ENCODE measurements around the gene TFB2M. TPM values are rescaled to one million over a fixed set of nuclear protein-coding genes. Genes with fewer than 3 reads are reported as not detected.

TFB2M gene
- total RNA-seq, 1 donor from 2014 or later: 11.6 TPM

GRCh38 chr1:246552110-246552509 lies 14.0 kb downstream of the TFB2M start:
- DNase-seq (ENCODE audit: low spot score, unreplicated experiment): no peak
- TF ChIP-seq CTCF (IDR thresholded peaks at IDR 0.05; ENCODE audit: unreplicated experiment): no peak
- Mint-ChIP-seq H3K4me3 (ENCODE audit: low read depth) (no peak overlapping the region), H3K27ac (no peak overlapping the region), H3K27me3 (no peaks in the 10 kb centered on the region), H3K36me3 (ENCODE audit: insufficient read depth) (peaks cover 21% of the 10 kb centered on the region), H3K4me1 (ENCODE audit: low read depth) (peaks cover 3% of the 10 kb centered on the region), H3K9me3 (ENCODE audit: low read depth) (no peaks in the 10 kb centered on the region)

- H3K36me3 Mint-ChIP-seq (ENCODE audit: insufficient read depth): peaks cover 16% of the 10 kb centered on the region
- H3K4me1 Mint-ChIP-seq (ENCODE audit: low read depth): peaks cover 3% of the 10 kb centered on the region
- no peak overlapping the region for H3K27ac Mint-ChIP-seq
- DNase-seq (ENCODE audit: low spot score, unreplicated experiment): no peak
- TF ChIP-seq CTCF (IDR thresholded peaks at IDR 0.05; ENCODE audit: unreplicated experiment): no peak
- no peak overlapping the region for H3K4me3 Mint-ChIP-seq (ENCODE audit: low read depth)
- no peaks in the 10 kb centered on the region for H3K9me3 Mint-ChIP-seq (ENCODE audit: low read depth)
- no peaks in the 10 kb centered on the region for H3K27me3 Mint-ChIP-seq
These were observed 15.7 kb downstream of the TFB2M start for GRCh38 chr1:246550402-246550801.

- Mint-ChIP-seq H3K4me3 (ENCODE audit: low read depth) (no peak overlapping the region), H3K9me3 (ENCODE audit: low read depth) (no peaks in the 10 kb centered on the region), H3K4me1 (ENCODE audit: low read depth) (peaks cover 3% of the 10 kb centered on the region), H3K27ac (no peak overlapping the region), H3K36me3 (ENCODE audit: insufficient read depth) (peaks cover 12% of the 10 kb centered on the region), H3K27me3 (no peaks in the 10 kb centered on the region)
- TF ChIP-seq CTCF (IDR thresholded peaks at IDR 0.05; ENCODE audit: unreplicated experiment): no peak
- DNase-seq (ENCODE audit: low spot score, unreplicated experiment): no peak
These were observed 16.4 kb downstream of the TFB2M start for GRCh38 chr1:246549665-246550064.

- DNase-seq (ENCODE audit: low spot score, unreplicated experiment): no peak
- no peak overlapping the region for H3K27ac Mint-ChIP-seq
- peaks cover 11% of the 10 kb centered on the region for H3K36me3 Mint-ChIP-seq (ENCODE audit: insufficient read depth)
- H3K9me3 Mint-ChIP-seq (ENCODE audit: low read depth): no peaks in the 10 kb centered on the region
- no peaks in the 10 kb centered on the region for H3K4me1 Mint-ChIP-seq (ENCODE audit: low read depth)
- no peak for TF ChIP-seq CTCF (IDR thresholded peaks at IDR 0.05; ENCODE audit: unreplicated experiment)
- H3K27me3 Mint-ChIP-seq: no peaks in the 10 kb centered on the region
- H3K4me3 Mint-ChIP-seq (ENCODE audit: low read depth): no peak overlapping the region
These were observed 22.1 kb downstream of the TFB2M start for GRCh38 chr1:246544001-246544400.

GRCh38 chr1:246540738-246541491 lies 25.1 kb downstream of the TFB2M start:
- Mint-ChIP-seq H3K36me3 (ENCODE audit: insufficient read depth) (peaks cover 15% of the 10 kb centered on the region), H3K27me3 (no peaks in the 10 kb centered on the region), H3K4me1 (ENCODE audit: low read depth) (peaks cover 4% of the 10 kb centered on the region), H3K9me3 (ENCODE audit: low read depth) (no peaks in the 10 kb centered on the region), H3K4me3 (ENCODE audit: low read depth) (no peak overlapping the region), H3K27ac (no peak overlapping the region)
- no peak for TF ChIP-seq CTCF (IDR thresholded peaks at IDR 0.05; ENCODE audit: unreplicated experiment)
- no peak for DNase-seq (ENCODE audit: low spot score, unreplicated experiment)
